ENCODE measurements around the gene ZNF605.

ZNF605 gene

GRCh38 chr12:132872073-132872855 lies 83.8 kb downstream of the ZNF605 start:
- no peak overlapping the region for H3K27ac ChIP-seq
- TF ChIP-seq, protein P1, sequence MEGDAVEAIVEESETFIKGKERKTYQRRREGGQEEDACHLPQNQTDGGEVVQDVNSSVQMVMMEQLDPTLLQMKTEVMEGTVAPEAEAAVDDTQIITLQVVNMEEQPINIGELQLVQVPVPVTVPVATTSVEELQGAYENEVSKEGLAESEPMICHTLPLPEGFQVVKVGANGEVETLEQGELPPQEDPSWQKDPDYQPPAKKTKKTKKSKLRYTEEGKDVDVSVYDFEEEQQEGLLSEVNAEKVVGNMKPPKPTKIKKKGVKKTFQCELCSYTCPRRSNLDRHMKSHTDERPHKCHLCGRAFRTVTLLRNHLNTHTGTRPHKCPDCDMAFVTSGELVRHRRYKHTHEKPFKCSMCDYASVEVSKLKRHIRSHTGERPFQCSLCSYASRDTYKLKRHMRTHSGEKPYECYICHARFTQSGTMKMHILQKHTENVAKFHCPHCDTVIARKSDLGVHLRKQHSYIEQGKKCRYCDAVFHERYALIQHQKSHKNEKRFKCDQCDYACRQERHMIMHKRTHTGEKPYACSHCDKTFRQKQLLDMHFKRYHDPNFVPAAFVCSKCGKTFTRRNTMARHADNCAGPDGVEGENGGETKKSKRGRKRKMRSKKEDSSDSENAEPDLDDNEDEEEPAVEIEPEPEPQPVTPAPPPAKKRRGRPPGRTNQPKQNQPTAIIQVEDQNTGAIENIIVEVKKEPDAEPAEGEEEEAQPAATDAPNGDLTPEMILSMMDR (conservative IDR thresholded peaks at IDR 0.05) = no peak
- TF ChIP-seq ZFX (IDR thresholded peaks at IDR 0.05) = no peak

- no peak for TF ChIP-seq ZFX (IDR thresholded peaks at IDR 0.05)
- TF ChIP-seq, protein P1 (conservative IDR thresholded peaks at IDR 0.05) = no peak
- H3K27ac ChIP-seq = no peak overlapping the region
Measured at GRCh38 chr12:132869551-132869950, 86.6 kb downstream of the ZNF605 start.

All from C4-2B (cell line).